Endothelial cell (in vitro differentiated cells): ENCODE data around the gene SAT1. TPM values are rescaled to one million over a fixed set of nuclear protein-coding genes. Genes with fewer than 3 reads are reported as not detected.
"Not testable (repeated sequence)": the region's sequence is repeated elsewhere in the genome, so short reads cannot be mapped to it uniquely, and the experiment has no call there.

Experiments
- DNase-seq: peaks from one replicate; pipeline ENCODE4 v3.0.0; 2021; ENCODE audit warnings: low spot score
- H3K27ac Mint-ChIP-seq: one replicate; pipeline ENCODE4 v1.8.0; 2021; ENCODE audit warnings: mixed read lengths, inconsistent platforms; ENCODE audit not compliant: unreplicated experiment
- H3K27me3 Mint-ChIP-seq: one replicate; pipeline ENCODE4 v1.8.0; 2021; ENCODE audit warnings: mild to moderate bottlenecking, moderate library complexity, mixed read lengths, inconsistent platforms; ENCODE audit not compliant: unreplicated experiment
- H3K36me3 Mint-ChIP-seq: one replicate; pipeline ENCODE4 v1.8.0; 2021; ENCODE audit warnings: mild to moderate bottlenecking, low read depth, mixed read lengths, inconsistent platforms; ENCODE audit not compliant: unreplicated experiment
- H3K4me1 Mint-ChIP-seq: one replicate; pipeline ENCODE4 v1.8.0; 2021; ENCODE audit warnings: mild to moderate bottlenecking, mixed read lengths, inconsistent platforms; ENCODE audit not compliant: unreplicated experiment
- H3K4me3 Mint-ChIP-seq: one replicate; pipeline ENCODE4 v1.8.0; 2021; ENCODE audit warnings: mild to moderate bottlenecking, mixed read lengths, inconsistent platforms; ENCODE audit not compliant: unreplicated experiment
- H3K9me3 Mint-ChIP-seq: one replicate; pipeline ENCODE4 v1.8.0; 2021; ENCODE audit warnings: mixed read lengths, inconsistent platforms; ENCODE audit not compliant: unreplicated experiment
- total RNA-seq: library from RNA; stranded (reverse); fragmentation: NEBNext Ultra II Directional; extraction: Animal tissue kit (Norgen Biotek cat#: 25700); gene quantifications from one replicate; pipeline ENCODE4 v1.2.1, GENCODE V29; 2021; ENCODE audit not compliant: unreplicated experiment
- TF ChIP-seq, protein P1 (sequence below): fragments of 200-600 bp; sonication (generic); IDR thresholded peaks from one replicate; pipeline ENCODE4 v1.5.0; 2021; ENCODE audit warnings: antibody characterized with exemption; ENCODE audit not compliant: unreplicated experiment

The SAT1 gene
- total RNA-seq, 1 donor from 2014 or later: 479 TPM

DNA sequence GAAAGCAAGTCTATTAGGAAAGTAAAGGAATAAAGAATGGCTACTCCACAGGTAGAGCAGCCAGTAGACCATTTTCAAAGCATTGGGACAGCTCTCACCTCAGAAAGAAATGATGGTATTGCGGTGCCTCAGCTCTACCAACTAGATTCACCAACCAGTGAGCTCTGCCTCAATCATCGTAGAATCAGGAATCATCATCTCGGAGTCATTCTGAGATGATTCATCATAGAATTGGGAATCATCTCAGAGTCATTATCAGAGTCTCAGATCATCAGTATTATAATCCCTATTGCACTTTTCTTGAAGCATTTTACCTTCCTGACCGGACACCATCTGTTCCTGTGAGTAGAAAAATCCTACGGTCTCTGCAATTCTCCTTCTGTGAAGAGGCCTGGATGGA is 17.5 kb upstream of the SAT1 start:
- H3K4me1 Mint-ChIP-seq: no peaks in the 10 kb centered on the region
- no peaks in the 10 kb centered on the region for H3K36me3 Mint-ChIP-seq
- TF ChIP-seq, protein P1, sequence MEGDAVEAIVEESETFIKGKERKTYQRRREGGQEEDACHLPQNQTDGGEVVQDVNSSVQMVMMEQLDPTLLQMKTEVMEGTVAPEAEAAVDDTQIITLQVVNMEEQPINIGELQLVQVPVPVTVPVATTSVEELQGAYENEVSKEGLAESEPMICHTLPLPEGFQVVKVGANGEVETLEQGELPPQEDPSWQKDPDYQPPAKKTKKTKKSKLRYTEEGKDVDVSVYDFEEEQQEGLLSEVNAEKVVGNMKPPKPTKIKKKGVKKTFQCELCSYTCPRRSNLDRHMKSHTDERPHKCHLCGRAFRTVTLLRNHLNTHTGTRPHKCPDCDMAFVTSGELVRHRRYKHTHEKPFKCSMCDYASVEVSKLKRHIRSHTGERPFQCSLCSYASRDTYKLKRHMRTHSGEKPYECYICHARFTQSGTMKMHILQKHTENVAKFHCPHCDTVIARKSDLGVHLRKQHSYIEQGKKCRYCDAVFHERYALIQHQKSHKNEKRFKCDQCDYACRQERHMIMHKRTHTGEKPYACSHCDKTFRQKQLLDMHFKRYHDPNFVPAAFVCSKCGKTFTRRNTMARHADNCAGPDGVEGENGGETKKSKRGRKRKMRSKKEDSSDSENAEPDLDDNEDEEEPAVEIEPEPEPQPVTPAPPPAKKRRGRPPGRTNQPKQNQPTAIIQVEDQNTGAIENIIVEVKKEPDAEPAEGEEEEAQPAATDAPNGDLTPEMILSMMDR: no peak
- no peaks in the 10 kb centered on the region for H3K9me3 Mint-ChIP-seq
- no peak overlapping the region for H3K27ac Mint-ChIP-seq
- H3K27me3 Mint-ChIP-seq: no peaks in the 10 kb centered on the region
- H3K4me3 Mint-ChIP-seq: no peak overlapping the region
- no peak for DNase-seq

DNA sequence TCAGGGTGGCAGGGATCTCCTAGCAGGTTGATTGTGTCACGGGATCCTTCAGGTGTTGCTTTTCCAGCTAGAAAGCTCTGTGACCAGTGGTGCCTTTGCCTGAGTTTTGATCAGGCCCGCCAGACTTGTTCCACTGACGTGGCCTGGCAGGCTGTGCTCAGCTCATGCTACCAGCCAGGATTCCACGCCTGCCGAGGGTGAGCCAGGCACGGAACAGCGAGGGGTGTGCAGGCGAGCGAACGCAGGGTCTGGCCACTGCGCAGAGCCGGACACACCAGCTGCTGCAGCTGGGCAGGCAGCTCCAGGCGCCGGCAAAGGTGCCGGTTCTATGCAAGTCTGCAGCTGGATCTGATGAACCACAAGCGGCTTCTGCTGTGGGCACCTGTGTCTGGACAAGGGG is 17.1 kb upstream of the SAT1 start:
- Mint-ChIP-seq H3K4me1 (no peaks in the 10 kb centered on the region), H3K27me3 (no peaks in the 10 kb centered on the region), H3K36me3 (no peaks in the 10 kb centered on the region), H3K4me3 (no peak overlapping the region), H3K27ac (no peak overlapping the region), H3K9me3 (no peaks in the 10 kb centered on the region)
- TF ChIP-seq, protein P1: no peak
- no peak for DNase-seq

DNA sequence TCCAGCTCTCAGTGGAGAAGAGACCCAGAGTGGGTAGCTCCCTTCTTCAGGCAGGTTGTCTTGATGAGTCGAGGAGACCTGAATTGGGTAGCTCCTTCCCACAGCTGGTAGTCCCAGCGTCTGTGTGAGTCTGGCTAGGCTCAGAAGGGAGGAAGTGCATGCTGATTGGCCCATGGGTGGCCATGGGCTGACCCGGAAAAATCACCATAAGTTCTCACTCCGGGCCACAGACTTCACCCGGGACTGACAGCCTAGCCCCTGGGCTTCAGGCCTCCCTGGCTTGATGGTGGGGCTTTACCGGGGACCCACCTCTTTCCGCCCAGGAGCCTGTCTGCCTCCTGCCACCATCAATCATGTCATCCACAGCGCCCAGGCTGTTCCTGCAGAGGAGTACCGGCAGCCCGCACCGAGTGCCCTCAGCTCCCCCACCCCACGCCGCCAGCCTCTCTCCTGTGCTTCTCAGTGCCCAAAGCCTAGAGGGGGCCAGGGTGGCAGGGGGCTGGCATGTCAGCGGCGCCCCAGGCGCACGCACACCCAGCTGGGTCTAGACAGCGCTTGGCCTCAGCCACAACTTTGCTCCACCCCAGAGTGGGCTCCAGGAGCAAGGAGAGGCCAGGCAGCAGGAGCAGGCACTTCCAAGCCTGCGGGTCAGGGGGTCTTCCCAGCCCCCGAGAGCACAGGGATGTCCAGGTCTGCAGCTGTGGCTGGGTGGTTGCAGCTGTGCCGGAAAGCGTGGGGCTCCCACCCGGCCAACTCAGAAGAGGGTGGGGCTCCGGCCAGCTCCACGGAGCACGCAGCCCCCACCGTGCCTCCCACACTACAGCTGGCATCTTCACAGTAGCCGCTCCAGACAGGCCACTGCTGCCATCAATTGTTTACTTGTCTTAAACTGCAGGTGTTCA is 16.1 kb upstream of the SAT1 start:
- no peaks in the 10 kb centered on the region for H3K4me1 Mint-ChIP-seq
- H3K27ac Mint-ChIP-seq: no peak overlapping the region
- no peaks in the 10 kb centered on the region for H3K36me3 Mint-ChIP-seq
- no peaks in the 10 kb centered on the region for H3K27me3 Mint-ChIP-seq
- no peaks in the 10 kb centered on the region for H3K9me3 Mint-ChIP-seq
- H3K4me3 Mint-ChIP-seq: no peak overlapping the region
- TF ChIP-seq, protein P1: no peak
- no peak for DNase-seq

DNA sequence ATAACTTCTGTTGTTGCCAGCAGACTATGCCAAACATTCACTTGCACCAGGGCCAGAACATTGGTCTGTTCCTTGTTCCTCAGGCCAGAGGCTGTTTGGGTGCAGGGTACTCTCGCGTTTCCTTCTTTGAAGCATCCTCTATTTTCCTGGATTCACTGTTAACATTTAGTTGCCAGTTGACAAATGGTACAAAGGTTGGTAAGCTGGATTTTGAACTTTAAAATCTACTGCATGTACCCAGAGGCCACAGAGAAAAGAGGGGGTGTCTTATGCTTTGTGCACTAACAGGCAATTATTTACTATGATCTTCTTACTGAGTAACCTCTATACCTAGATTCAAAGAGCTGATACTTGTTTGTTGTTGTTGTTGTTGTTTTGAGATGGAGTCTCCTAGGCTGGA is 12.8 kb upstream of the SAT1 start:
- Mint-ChIP-seq H3K27ac (no peak overlapping the region), H3K4me1 (no peaks in the 10 kb centered on the region), H3K27me3 (no peaks in the 10 kb centered on the region), H3K9me3 (no peaks in the 10 kb centered on the region), H3K4me3 (no peak overlapping the region), H3K36me3 (no peaks in the 10 kb centered on the region)
- TF ChIP-seq, protein P1: no peak
- DNase-seq: no peak

DNA sequence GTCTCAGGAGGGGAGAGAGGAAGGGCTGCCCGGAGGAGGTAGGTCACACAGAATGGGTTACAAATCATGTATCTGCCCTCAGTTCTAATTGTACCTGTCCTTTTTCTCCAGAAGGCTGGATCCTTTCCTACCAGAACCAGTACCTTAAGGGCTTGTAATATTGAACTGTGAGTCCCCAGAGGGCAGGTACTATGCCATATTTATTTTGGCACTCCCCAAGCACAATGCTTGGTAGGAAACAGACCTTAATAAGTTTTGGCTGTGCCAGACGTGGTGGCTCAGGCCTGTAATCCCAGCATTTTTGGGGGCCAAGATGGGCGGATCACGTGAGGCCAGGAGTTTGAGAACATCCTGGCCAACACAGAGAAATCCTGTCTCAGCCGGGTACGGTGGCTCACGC is 11.9 kb upstream of the SAT1 start:
- H3K9me3 Mint-ChIP-seq, H3K36me3 Mint-ChIP-seq, H3K4me3 Mint-ChIP-seq, H3K4me1 Mint-ChIP-seq, DNase-seq, H3K27me3 Mint-ChIP-seq, H3K27ac Mint-ChIP-seq: not testable (repeated sequence)
